Measurements from ENCODE around the gene MBD2. TPM values are rescaled to one million over a fixed set of nuclear protein-coding genes. Genes with fewer than 3 reads are reported as not detected.

The MBD2 gene
- total RNA-seq, 1 donor = 34.2 TPM

- TF ChIP-seq, protein P1, sequence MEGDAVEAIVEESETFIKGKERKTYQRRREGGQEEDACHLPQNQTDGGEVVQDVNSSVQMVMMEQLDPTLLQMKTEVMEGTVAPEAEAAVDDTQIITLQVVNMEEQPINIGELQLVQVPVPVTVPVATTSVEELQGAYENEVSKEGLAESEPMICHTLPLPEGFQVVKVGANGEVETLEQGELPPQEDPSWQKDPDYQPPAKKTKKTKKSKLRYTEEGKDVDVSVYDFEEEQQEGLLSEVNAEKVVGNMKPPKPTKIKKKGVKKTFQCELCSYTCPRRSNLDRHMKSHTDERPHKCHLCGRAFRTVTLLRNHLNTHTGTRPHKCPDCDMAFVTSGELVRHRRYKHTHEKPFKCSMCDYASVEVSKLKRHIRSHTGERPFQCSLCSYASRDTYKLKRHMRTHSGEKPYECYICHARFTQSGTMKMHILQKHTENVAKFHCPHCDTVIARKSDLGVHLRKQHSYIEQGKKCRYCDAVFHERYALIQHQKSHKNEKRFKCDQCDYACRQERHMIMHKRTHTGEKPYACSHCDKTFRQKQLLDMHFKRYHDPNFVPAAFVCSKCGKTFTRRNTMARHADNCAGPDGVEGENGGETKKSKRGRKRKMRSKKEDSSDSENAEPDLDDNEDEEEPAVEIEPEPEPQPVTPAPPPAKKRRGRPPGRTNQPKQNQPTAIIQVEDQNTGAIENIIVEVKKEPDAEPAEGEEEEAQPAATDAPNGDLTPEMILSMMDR (IDR thresholded peaks at IDR 0.05; ENCODE audit: insufficient read depth, low read length) = no peak
- peak; percentile 91 for DNase-seq (ENCODE audit: low read depth)
- H3K4me3 ChIP-seq (ENCODE audit: low read depth, low read length) = no peak overlapping the region
Observed at GRCh38 chr18:54117853-54118773, 106.4 kb downstream of the MBD2 start.

- H3K4me3 ChIP-seq (ENCODE audit: low read depth, low read length) = no peak overlapping the region
- TF ChIP-seq, protein P1 (IDR thresholded peaks at IDR 0.05; ENCODE audit: insufficient read depth, low read length) = no peak
- peak; percentile 59 for DNase-seq (ENCODE audit: low read depth)
Observed at GRCh38 chr18:54116541-54117257, 107.8 kb downstream of the MBD2 start.

DNA sequence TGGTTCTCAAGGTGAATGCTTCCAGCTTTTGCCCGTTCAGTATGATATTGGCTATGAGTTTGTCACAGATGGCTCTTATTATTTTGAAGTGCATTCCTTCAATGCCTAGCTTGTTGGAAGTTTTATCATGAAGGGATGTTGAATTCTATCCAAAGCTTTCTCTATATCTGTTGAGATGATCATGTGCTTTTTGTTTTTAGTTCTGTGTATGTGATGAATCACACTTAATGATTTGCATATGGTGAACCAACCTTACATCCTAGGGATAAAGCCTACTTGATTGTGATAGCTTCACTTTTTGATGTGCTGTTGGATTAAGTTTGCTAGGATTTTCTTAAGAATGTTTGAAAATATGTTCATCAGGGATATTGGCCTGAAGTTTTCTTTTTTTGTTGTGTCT is 112.1 kb downstream of the MBD2 start:
- no peak overlapping the region for H3K4me3 ChIP-seq (ENCODE audit: low read depth, low read length)
- DNase-seq (ENCODE audit: low read depth) = peak; percentile 83
- TF ChIP-seq, protein P1 (IDR thresholded peaks at IDR 0.05; ENCODE audit: insufficient read depth, low read length) = no peak

- no peak overlapping the region for H3K4me3 ChIP-seq (ENCODE audit: low read depth, low read length)
- TF ChIP-seq, protein P1 (IDR thresholded peaks at IDR 0.05; ENCODE audit: insufficient read depth, low read length) = no peak
- DNase-seq (ENCODE audit: low read depth) = no peak
Observed at GRCh38 chr18:54109131-54109683, 115.3 kb downstream of the MBD2 start.

- DNase-seq (ENCODE audit: low read depth) = no peak
- TF ChIP-seq, protein P1 (IDR thresholded peaks at IDR 0.05; ENCODE audit: insufficient read depth, low read length) = no peak
- H3K4me3 ChIP-seq (ENCODE audit: low read depth, low read length) = no peak overlapping the region
Observed at GRCh38 chr18:54102123-54102522, 122.3 kb downstream of the MBD2 start.

Small RNAs within 50 kb of the gene (small RNA-seq; reads per million reads assigned to genes)
- gene SNORA37 = 381 reads per million, percentile 99 among the genes with 10 or more reads in this experiment

Other genes starting within 250 kb of the MBD2 start
- gene POLI, start 44.8 kb upstream of the MBD2 start, total RNA-seq (ENCODE audit: low replicate concordance) = 38.7 and 62.7 TPM in 2 replicates
- not detected in 2 replicates for gene STARD6, start 133.2 kb upstream of the MBD2 start, total RNA-seq (ENCODE audit: low replicate concordance)
- gene C18orf54, start 133.2 kb upstream of the MBD2 start, total RNA-seq (ENCODE audit: low replicate concordance) = 10.5 and 12.7 TPM in 2 replicates

Data from fibroblast of the aortic adventitia (primary cell).